ENCODE results near the gene MORF4L1. TPM values are rescaled to one million over a fixed set of nuclear protein-coding genes. Genes with fewer than 3 reads are reported as not detected.

Gene MORF4L1
- total RNA-seq, 1 donor from 2014 or later: 271 TPM

GRCh38 chr15:78931439-78932257, 59.0 kb downstream of the MORF4L1 start:
- DNase-seq (no peak), ATAC-seq (ENCODE audit: low read depth) (no peak)
- H3K9me3 Mint-ChIP-seq: no peaks in the 10 kb centered on the region
- H3K27ac Mint-ChIP-seq: peak overlapping the region; percentile 53
- no peaks in the 10 kb centered on the region for H3K27me3 Mint-ChIP-seq
- H3K4me3 Mint-ChIP-seq: no peak overlapping the region
- intact Hi-C loops (cut with micrococcal nuclease): loop anchor here (10.0 kb wide), 1 partner anchor 1043 kb away; the partner anchor contains the start of gene BCL2A1
- no peak for TF ChIP-seq CTCF (IDR thresholded peaks at IDR 0.05)
- H3K4me1 Mint-ChIP-seq: peaks cover 16% of the 10 kb centered on the region
- CTCF ChIA-PET: interaction anchor here (1.4 kb wide), 1 partner anchor 93 kb away, joined by 3 read pairs; no protein-coding TSS in a partner anchor
- POLR2A ChIA-PET: interaction anchor here (0.5 to 2.2 kb wide), 6 partner anchors 10 to 175 kb away, joined by 3 to 7 read pairs (median 4); partner anchors contain the start of gene CTSH
- H3K36me3 Mint-ChIP-seq (ENCODE audit: low read depth): peaks cover 94% of the 10 kb centered on the region

- ChIA-PET POLR2A (interaction anchor here (0.5 to 2.2 kb wide), 4 partner anchors 12 to 87 kb away, joined by 3 to 7 read pairs (median 4); partner anchors contain the start of gene CTSH), CTCF (interaction anchor here (1.4 kb wide), 1 partner anchor 93 kb away, joined by 3 read pairs; no protein-coding TSS in a partner anchor)
- H3K36me3 Mint-ChIP-seq (ENCODE audit: low read depth): peaks cover 94% of the 10 kb centered on the region
- TF ChIP-seq CTCF (IDR thresholded peaks at IDR 0.05): no peak
- peaks cover 21% of the 10 kb centered on the region for H3K4me1 Mint-ChIP-seq
- no peak for DNase-seq
- ATAC-seq (ENCODE audit: low read depth): no peak
- H3K9me3 Mint-ChIP-seq: no peaks in the 10 kb centered on the region
- intact Hi-C loops (cut with micrococcal nuclease): loop anchor here (10.0 kb wide), 1 partner anchor 1042 kb away; the partner anchor contains the start of gene BCL2A1
- H3K27ac Mint-ChIP-seq: peak overlapping the region; percentile 63
- no peaks in the 10 kb centered on the region for H3K27me3 Mint-ChIP-seq
- no peak overlapping the region for H3K4me3 Mint-ChIP-seq
Measured at GRCh38 chr15:78932258-78932808, 59.6 kb downstream of the MORF4L1 start.

GRCh38 chr15:78933187-78933822, 60.6 kb downstream of the MORF4L1 start:
- H3K36me3 Mint-ChIP-seq (ENCODE audit: low read depth): peaks cover 94% of the 10 kb centered on the region

GRCh38 chr15:78933823-78934654, 61.3 kb downstream of the MORF4L1 start:
- H3K27ac Mint-ChIP-seq: peak overlapping the region; percentile 63
- peaks cover 94% of the 10 kb centered on the region for H3K36me3 Mint-ChIP-seq (ENCODE audit: low read depth)
- CTCF ChIA-PET: interaction anchor here (1.1 kb wide), 1 partner anchor 45 kb away, joined by 3 read pairs; no protein-coding TSS in a partner anchor
- ATAC-seq (ENCODE audit: low read depth) (no peak), DNase-seq (no peak)
- H3K4me3 Mint-ChIP-seq: no peak overlapping the region
- intact Hi-C loops (cut with micrococcal nuclease): loop anchor here (10.0 kb wide), 1 partner anchor 1041 kb away; the partner anchor contains the start of gene BCL2A1
- TF ChIP-seq CTCF (IDR thresholded peaks at IDR 0.05): no peak
- POLR2A ChIA-PET: interaction anchor here (0.7 to 2.7 kb wide), 3 partner anchors 9 to 70 kb away, joined by 3 to 11 read pairs (median 3); partner anchors contain the start of gene CTSH
- H3K9me3 Mint-ChIP-seq: no peaks in the 10 kb centered on the region
- no peaks in the 10 kb centered on the region for H3K27me3 Mint-ChIP-seq
- peaks cover 36% of the 10 kb centered on the region for H3K4me1 Mint-ChIP-seq

More at GRCh38 chr15:78933187-78933822, 60.6 kb downstream of the MORF4L1 start:
- Mint-ChIP-seq H3K9me3 (no peaks in the 10 kb centered on the region), H3K27ac (peak overlapping the region; percentile 63), H3K4me1 (peaks cover 29% of the 10 kb centered on the region), H3K27me3 (no peaks in the 10 kb centered on the region), H3K4me3 (no peak overlapping the region)
- DNase-seq (no peak), ATAC-seq (ENCODE audit: low read depth) (no peak)
- intact Hi-C loops (cut with micrococcal nuclease): loop anchor here (10.0 kb wide), 1 partner anchor 1041 kb away; the partner anchor contains the start of gene BCL2A1
- no peak for TF ChIP-seq CTCF (IDR thresholded peaks at IDR 0.05)
- ChIA-PET CTCF (interaction anchor here (1.1 kb wide), 1 partner anchor 46 kb away, joined by 3 read pairs; no protein-coding TSS in a partner anchor), POLR2A (interaction anchor here (0.7 to 1.0 kb wide), 2 partner anchors 9 to 11 kb away, joined by 3 read pairs; partner anchors contain the start of gene CTSH)
